ENCODE measurements around the gene FARS2. TPM values are rescaled to one million over a fixed set of nuclear protein-coding genes. Genes with fewer than 3 reads are reported as not detected.

FARS2 gene
- total RNA-seq, 4 donors from 2014 or later, result 8.3 to 18.5 (median 13.0) TPM

- no peaks in the 10 kb centered on the region for H3K27me3 ChIP-seq
- no peak for TF ChIP-seq POLR2A (IDR thresholded peaks at IDR 0.05)
- no peak for TF ChIP-seq CTCF (IDR thresholded peaks at IDR 0.05)
- H3K27ac ChIP-seq, result no peak overlapping the region
- no peaks in the 10 kb centered on the region for H3K4me1 ChIP-seq
- no peaks in the 10 kb centered on the region for H3K9me3 ChIP-seq
- 78 to 89% methylated on average over 9 of the region's 9 CpGs for whole genome bisulfite sequencing, 2 donors
- no peak overlapping the region for H3K4me3 ChIP-seq
- H3K36me3 ChIP-seq, result no peaks in the 10 kb centered on the region
- intact Hi-C loops (cut with DNase I), result no loop called here
- no peak for DNase-seq
Observed at GRCh38 chr6:5534643-5535042, 273.3 kb downstream of the FARS2 start.

GRCh38 chr6:5536644-5537043 lies 275.3 kb downstream of the FARS2 start:
- Histone ChIP-seq H3K36me3 (no peaks in the 10 kb centered on the region), H3K27me3 (no peaks in the 10 kb centered on the region), H3K4me3 (no peak overlapping the region), H3K9me3 (no peaks in the 10 kb centered on the region), H3K27ac (no peak overlapping the region), H3K4me1 (no peaks in the 10 kb centered on the region)
- WGBS, 2 donors, result 93 to 100% methylated on average over 1 of the region's 1 CpG
- intact Hi-C loops (cut with DNase I), result no loop called here
- no peak for DNase-seq
- TF ChIP-seq POLR2A (IDR thresholded peaks at IDR 0.05), result no peak
- TF ChIP-seq CTCF (IDR thresholded peaks at IDR 0.05), result no peak

GRCh38 chr6:5537132-5537531 lies 275.8 kb downstream of the FARS2 start:
- intact Hi-C loops (cut with DNase I), result no loop called here
- 95 to 100% methylated on average over 6 to 7 of the region's 8 CpGs for WGBS, 2 donors
- Histone ChIP-seq H3K27ac (no peak overlapping the region), H3K9me3 (no peaks in the 10 kb centered on the region), H3K27me3 (no peaks in the 10 kb centered on the region), H3K36me3 (no peaks in the 10 kb centered on the region), H3K4me3 (no peak overlapping the region), H3K4me1 (no peaks in the 10 kb centered on the region)
- no peak for TF ChIP-seq CTCF (IDR thresholded peaks at IDR 0.05)
- no peak for TF ChIP-seq POLR2A (IDR thresholded peaks at IDR 0.05)
- no peak for DNase-seq

- Histone ChIP-seq H3K27ac (no peak overlapping the region), H3K27me3 (no peaks in the 10 kb centered on the region), H3K4me1 (no peaks in the 10 kb centered on the region), H3K9me3 (no peaks in the 10 kb centered on the region), H3K36me3 (no peaks in the 10 kb centered on the region), H3K4me3 (no peak overlapping the region)
- TF ChIP-seq POLR2A (IDR thresholded peaks at IDR 0.05) (no peak), CTCF (IDR thresholded peaks at IDR 0.05) (no peak)
- WGBS, 2 donors, result 20 to 24% methylated on average over 1 of the region's 1 CpG
- intact Hi-C loops (cut with DNase I), result no loop called here
- DNase-seq, result no peak
Observed at GRCh38 chr6:5537967-5538366, 276.7 kb downstream of the FARS2 start.

GRCh38 chr6:5540370-5540769 lies 279.1 kb downstream of the FARS2 start:
- DNase-seq, result no peak
- Histone ChIP-seq H3K4me3 (no peak overlapping the region), H3K36me3 (peaks cover 0 to 7% (median 0%) of the 10 kb centered on the region in 3 donors), H3K4me1 (no peaks in the 10 kb centered on the region), H3K9me3 (no peaks in the 10 kb centered on the region), H3K27ac (no peak overlapping the region), H3K27me3 (no peaks in the 10 kb centered on the region)
- TF ChIP-seq CTCF (IDR thresholded peaks at IDR 0.05), result no peak
- no peak for TF ChIP-seq POLR2A (IDR thresholded peaks at IDR 0.05)
- intact Hi-C loops (cut with DNase I), result no loop called here
- WGBS, 2 donors, result 84 to 88% methylated on average over 8 of the region's 8 CpGs

All from esophagus squamous epithelium (tissue), 5 donors.